SK-N-MC (cell line): ENCODE measurements around the gene SPIRE2.

Experiments
- EZH2 ChIP-seq: fragments of 200-600 bp; sonication (generic); IDR thresholded peaks from one replicate; pipeline ENCODE4 v1.6.1; 2017; ENCODE audit warnings: antibody characterized with exemption
- FOXP2 ChIP-seq: optimal IDR thresholded peaks from 2 replicates; pipeline ENCODE3; 2011; ENCODE audit warnings: mild to moderate bottlenecking, moderate library complexity; ENCODE audit not compliant: insufficient read depth; ENCODE audit errors: extremely low read length, control extremely low read depth
- POLR2AphosphoS5 ChIP-seq: IDR thresholded peaks from 2 replicates; pipeline ENCODE4 v1.6.1; 2012; ENCODE audit warnings: mild to moderate bottlenecking, low read depth, low read length, borderline replicate concordance

GRCh38 chr16:89898201-89898967 lies 70.1 kb downstream of the SPIRE2 start:
- TF ChIP-seq EZH2 (no peak), POLR2AphosphoS5 (no peak), FOXP2 (no peak)
